Loucy (cell line): ENCODE results near the gene RIPK4.

Experiments
- H2AFZ ChIP-seq: fragments of 200-600 bp; sonication (generic); 2 replicates; pipeline ENCODE4 v1.6.0; 2016; ENCODE audit warnings: antibody characterized with exemption, mild to moderate bottlenecking, low read length, moderate library complexity
- H3F3A ChIP-seq: fragments of 200-600 bp; 2 replicates; pipeline ENCODE4 v1.6.0; 2016; ENCODE audit warnings: antibody characterized with exemption, low read depth, mild to moderate bottlenecking
- H3K27me3 ChIP-seq: fragments of 200-600 bp; sonication (generic); 2 replicates; pipeline ENCODE4 v1.6.1; 2014; ENCODE audit warnings: low read length, mild to moderate bottlenecking; ENCODE audit not compliant: insufficient read depth, poor library complexity, severe bottlenecking
- H3K36me3 ChIP-seq: fragments of 200-600 bp; sonication (generic); 2 replicates; pipeline ENCODE4 v1.6.1; 2016; ENCODE audit warnings: low read length; ENCODE audit not compliant: insufficient read depth
- H3K4me1 ChIP-seq: fragments of 200-600 bp; sonication (generic); 2 replicates; pipeline ENCODE4 v1.5.1; 2014; ENCODE audit warnings: low read length, mild to moderate bottlenecking; ENCODE audit not compliant: insufficient read depth, poor library complexity, severe bottlenecking
- H3K4me2 ChIP-seq: fragments of 200-600 bp; sonication (generic); 2 replicates; pipeline ENCODE4 v1.6.0; 2014; ENCODE audit warnings: antibody characterized with exemption, low read length, low read depth, mild to moderate bottlenecking; ENCODE audit not compliant: poor library complexity, severe bottlenecking
- H3K4me3 ChIP-seq: fragments of 200-600 bp; sonication (generic); 2 replicates; pipeline ENCODE4 v1.5.1; 2014; ENCODE audit warnings: low read length, mild to moderate bottlenecking, mixed read lengths; ENCODE audit not compliant: poor library complexity, severe bottlenecking
- H3K79me2 ChIP-seq: fragments of 200-600 bp; sonication (generic); 2 replicates; pipeline ENCODE4 v1.6.1; 2014; ENCODE audit warnings: low read length; ENCODE audit not compliant: insufficient read depth
- H3K9ac ChIP-seq: fragments of 200-600 bp; sonication (generic); 2 replicates; pipeline ENCODE4 v1.6.0; 2014; ENCODE audit warnings: mild to moderate bottlenecking, low read depth, low read length, moderate library complexity; ENCODE audit not compliant: poor library complexity, severe bottlenecking
- H3K9me2 ChIP-seq: fragments of 200-600 bp; sonication (generic); replicated peaks from 2 replicates; pipeline ENCODE4 v1.6.1; 2016; ENCODE audit warnings: low read depth, low read length, mixed read lengths
- H3K9me3 ChIP-seq: fragments of 200-600 bp; sonication (generic); 2 replicates; pipeline ENCODE4 v1.6.1; 2014; ENCODE audit warnings: mild to moderate bottlenecking, antibody characterized with exemption, low read length, low read depth; ENCODE audit not compliant: insufficient read depth
- H4K20me1 ChIP-seq: fragments of 200-600 bp; sonication (generic); 2 replicates; pipeline ENCODE4 v1.6.0; 2014; ENCODE audit warnings: antibody characterized with exemption, low read length, mild to moderate bottlenecking; ENCODE audit not compliant: insufficient read depth, poor library complexity, severe bottlenecking
- EZH2phosphoT487 ChIP-seq: fragments of 200-600 bp; IDR thresholded peaks from 2 replicates; pipeline ENCODE4 v1.6.1; 2018; ENCODE audit warnings: antibody characterized with exemption, mild to moderate bottlenecking, moderate library complexity, borderline replicate concordance
- TF ChIP-seq, protein P1 (sequence below): fragments of 200-600 bp; sonication (generic); conservative IDR thresholded peaks from 2 replicates; pipeline ENCODE4 v1.5.1; 2014; ENCODE audit warnings: mild to moderate bottlenecking, antibody characterized with exemption, low read length

The RIPK4 gene

DNA sequence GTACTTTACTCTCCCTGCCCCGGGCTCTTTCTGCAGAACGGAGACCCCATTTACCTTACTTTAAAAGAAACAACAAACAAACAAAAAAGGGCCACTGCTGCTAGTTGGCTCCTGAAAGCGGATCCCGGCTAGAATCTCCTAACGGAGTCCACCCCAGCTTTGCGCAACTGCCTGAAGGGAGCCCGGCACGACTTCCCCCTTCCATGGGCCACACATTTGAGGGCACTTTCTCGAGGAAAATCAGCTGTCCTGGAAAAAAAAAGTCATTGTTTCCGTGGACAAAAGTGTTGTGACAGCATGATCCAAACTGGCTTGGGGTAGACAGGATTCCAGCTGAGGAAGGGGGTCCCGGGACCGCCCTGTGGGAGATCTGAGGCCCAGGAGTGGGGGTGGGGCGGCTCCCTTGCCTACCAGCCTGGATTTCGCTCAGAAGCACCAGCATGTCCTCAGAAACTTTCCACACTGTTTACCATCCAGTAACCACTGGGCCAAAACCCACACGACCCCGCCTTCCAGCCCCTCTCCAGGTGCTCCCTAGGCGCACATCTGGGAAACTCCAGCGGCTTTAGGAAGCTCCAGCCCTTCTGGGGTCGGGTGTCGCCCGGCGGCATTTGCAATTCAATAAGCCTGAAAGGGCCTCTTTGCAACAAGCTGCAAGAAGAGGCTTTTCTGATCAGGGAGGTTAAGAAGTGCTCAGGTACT, 4.8 kb downstream of the RIPK4 start:
- H3K9me2 ChIP-seq, result no peaks in the 10 kb centered on the region
- H3K4me2 ChIP-seq, result no peak overlapping the region
- H2AFZ ChIP-seq, result no peak overlapping the region
- H3K27me3 ChIP-seq, result no peaks in the 10 kb centered on the region
- no peaks in the 10 kb centered on the region for H3F3A ChIP-seq
- H3K79me2 ChIP-seq, result no peaks in the 10 kb centered on the region
- H4K20me1 ChIP-seq, result no peaks in the 10 kb centered on the region
- no peak overlapping the region for H3K4me3 ChIP-seq
- H3K4me1 ChIP-seq, result no peaks in the 10 kb centered on the region
- H3K9me3 ChIP-seq, result no peaks in the 10 kb centered on the region
- no peak overlapping the region for H3K9ac ChIP-seq
- TF ChIP-seq EZH2phosphoT487, result no peak
- TF ChIP-seq, protein P1, sequence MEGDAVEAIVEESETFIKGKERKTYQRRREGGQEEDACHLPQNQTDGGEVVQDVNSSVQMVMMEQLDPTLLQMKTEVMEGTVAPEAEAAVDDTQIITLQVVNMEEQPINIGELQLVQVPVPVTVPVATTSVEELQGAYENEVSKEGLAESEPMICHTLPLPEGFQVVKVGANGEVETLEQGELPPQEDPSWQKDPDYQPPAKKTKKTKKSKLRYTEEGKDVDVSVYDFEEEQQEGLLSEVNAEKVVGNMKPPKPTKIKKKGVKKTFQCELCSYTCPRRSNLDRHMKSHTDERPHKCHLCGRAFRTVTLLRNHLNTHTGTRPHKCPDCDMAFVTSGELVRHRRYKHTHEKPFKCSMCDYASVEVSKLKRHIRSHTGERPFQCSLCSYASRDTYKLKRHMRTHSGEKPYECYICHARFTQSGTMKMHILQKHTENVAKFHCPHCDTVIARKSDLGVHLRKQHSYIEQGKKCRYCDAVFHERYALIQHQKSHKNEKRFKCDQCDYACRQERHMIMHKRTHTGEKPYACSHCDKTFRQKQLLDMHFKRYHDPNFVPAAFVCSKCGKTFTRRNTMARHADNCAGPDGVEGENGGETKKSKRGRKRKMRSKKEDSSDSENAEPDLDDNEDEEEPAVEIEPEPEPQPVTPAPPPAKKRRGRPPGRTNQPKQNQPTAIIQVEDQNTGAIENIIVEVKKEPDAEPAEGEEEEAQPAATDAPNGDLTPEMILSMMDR, result no peak
- no peaks in the 10 kb centered on the region for H3K36me3 ChIP-seq

DNA sequence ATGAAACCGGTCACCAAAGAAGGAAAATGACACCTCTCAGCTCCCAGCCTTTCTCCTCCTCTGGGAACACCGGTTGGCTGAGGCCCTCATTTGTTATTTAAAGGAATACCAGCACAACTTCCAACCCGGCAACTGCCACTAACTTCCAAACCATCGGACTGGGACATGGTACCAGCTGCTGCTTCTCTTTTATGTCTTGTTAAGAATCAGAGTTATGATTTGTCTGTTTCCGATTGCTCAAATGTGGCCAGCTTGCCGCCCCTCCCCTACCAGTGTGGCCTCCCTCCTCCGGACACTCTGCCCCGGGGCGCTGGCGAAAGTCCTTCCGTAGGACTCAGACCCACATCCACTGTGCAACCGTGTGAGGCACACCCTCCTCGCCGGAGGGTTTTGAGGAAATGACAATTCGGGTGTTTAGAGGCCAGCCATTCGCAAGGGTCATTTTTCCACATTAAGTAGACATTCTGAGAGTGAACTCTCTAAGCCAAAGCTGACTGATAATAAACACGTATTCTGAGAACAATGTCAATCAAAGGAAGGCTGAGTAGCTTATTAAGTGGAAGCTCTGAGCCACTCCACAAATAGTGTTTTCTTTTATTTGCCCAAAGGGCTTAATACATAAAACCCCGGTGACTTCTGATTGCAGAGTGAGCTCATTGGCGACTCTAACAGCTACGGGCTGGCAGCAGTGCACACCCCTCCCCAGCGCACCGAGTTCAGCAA, 5.5 kb downstream of the RIPK4 start:
- Histone ChIP-seq H3K9me3 (no peaks in the 10 kb centered on the region), H3K9ac (no peak overlapping the region), H3K4me3 (no peak overlapping the region), H2AFZ (no peak overlapping the region), H3K4me1 (no peaks in the 10 kb centered on the region), H3K27me3 (no peaks in the 10 kb centered on the region), H3F3A (no peaks in the 10 kb centered on the region), H3K36me3 (no peaks in the 10 kb centered on the region), H3K4me2 (no peak overlapping the region), H3K79me2 (no peaks in the 10 kb centered on the region), H4K20me1 (no peaks in the 10 kb centered on the region), H3K9me2 (no peaks in the 10 kb centered on the region)
- TF ChIP-seq, protein P1, result no peak
- TF ChIP-seq EZH2phosphoT487, result no peak

DNA sequence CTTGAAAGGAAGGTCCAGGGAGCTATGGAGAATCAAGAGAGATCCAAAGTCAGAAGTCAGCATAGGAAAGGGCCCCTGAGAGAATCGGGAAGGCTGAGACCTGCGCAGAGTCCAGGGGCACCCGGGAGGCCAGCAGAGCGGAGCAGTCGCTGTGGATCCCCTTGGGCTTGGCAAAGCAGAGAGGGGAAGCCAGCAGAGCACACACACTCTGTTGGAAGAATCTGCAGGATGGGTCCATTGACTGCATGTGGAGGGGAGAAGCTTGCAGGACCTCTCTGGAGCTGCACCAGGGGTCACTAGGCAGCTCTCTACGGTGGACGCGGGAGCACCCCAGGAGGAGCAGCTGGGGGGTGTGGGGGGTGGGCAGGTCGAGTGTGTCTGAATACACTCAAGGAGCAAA, 6.4 kb downstream of the RIPK4 start:
- Histone ChIP-seq H3K4me1 (no peaks in the 10 kb centered on the region), H3K27me3 (no peaks in the 10 kb centered on the region)

More for the DNA sequence above, 6.4 kb downstream of the RIPK4 start:
- no peaks in the 10 kb centered on the region for H3K9me2 ChIP-seq
- H3K9me3 ChIP-seq, result no peaks in the 10 kb centered on the region
- H3K9ac ChIP-seq, result no peak overlapping the region
- TF ChIP-seq, protein P1, result no peak
- no peak for TF ChIP-seq EZH2phosphoT487
- no peaks in the 10 kb centered on the region for H3F3A ChIP-seq
- H3K36me3 ChIP-seq, result no peaks in the 10 kb centered on the region
- no peak overlapping the region for H2AFZ ChIP-seq
- no peaks in the 10 kb centered on the region for H4K20me1 ChIP-seq
- H3K4me3 ChIP-seq, result no peak overlapping the region
- no peak overlapping the region for H3K4me2 ChIP-seq
- H3K79me2 ChIP-seq, result no peaks in the 10 kb centered on the region
